ENCODE measurements around the gene FAM149A.

FAM149A gene

GRCh38 chr4:186104114-186104889 is at the start of gene FAM149A:
FAM149A (plus strand) TSS chr4:186104704.
- TF ChIP-seq ZNF133 (tag by site-specific recombination; IDR thresholded peaks at IDR 0.05) (no peak), ZBTB8A (tag by site-specific recombination; IDR thresholded peaks at IDR 0.05) (peak; percentile 46), SCRT1 (tag by site-specific recombination; IDR thresholded peaks at IDR 0.05; ENCODE audit: borderline replicate concordance) (peak; percentile 80; the same call in 1 of the 2 replicates), ZNF626 (tag by site-specific recombination; IDR thresholded peaks at IDR 0.05) (no peak), SCRT2 (tag by site-specific recombination; IDR thresholded peaks at IDR 0.05) (peak; percentile 81), SP2 (tag by site-specific recombination; IDR thresholded peaks at IDR 0.05) (peak; percentile 10; the same call in 1 of the 2 replicates), EGR2 (tag by site-specific recombination; IDR thresholded peaks at IDR 0.05; ENCODE audit: low read depth) (no peak), ZNF341 (tag by site-specific recombination; IDR thresholded peaks at IDR 0.05; ENCODE audit: low read depth) (peak; percentile 32; the same call in 1 of the 2 replicates), OVOL3 (tag by site-specific recombination; IDR thresholded peaks at IDR 0.05) (no peak), ZNF423 (tag by site-specific recombination; IDR thresholded peaks at IDR 0.05) (no peak), ZNF335 (tag by site-specific recombination; conservative IDR thresholded peaks at IDR 0.05) (0 out of 2 replicates have a peak, but pooled peaks have one; percentile 33), ZNF510 (tag by site-specific recombination; IDR thresholded peaks at IDR 0.05; ENCODE audit: insufficient replicate concordance) (no peak)
- TF ChIP-seq, protein P1, sequence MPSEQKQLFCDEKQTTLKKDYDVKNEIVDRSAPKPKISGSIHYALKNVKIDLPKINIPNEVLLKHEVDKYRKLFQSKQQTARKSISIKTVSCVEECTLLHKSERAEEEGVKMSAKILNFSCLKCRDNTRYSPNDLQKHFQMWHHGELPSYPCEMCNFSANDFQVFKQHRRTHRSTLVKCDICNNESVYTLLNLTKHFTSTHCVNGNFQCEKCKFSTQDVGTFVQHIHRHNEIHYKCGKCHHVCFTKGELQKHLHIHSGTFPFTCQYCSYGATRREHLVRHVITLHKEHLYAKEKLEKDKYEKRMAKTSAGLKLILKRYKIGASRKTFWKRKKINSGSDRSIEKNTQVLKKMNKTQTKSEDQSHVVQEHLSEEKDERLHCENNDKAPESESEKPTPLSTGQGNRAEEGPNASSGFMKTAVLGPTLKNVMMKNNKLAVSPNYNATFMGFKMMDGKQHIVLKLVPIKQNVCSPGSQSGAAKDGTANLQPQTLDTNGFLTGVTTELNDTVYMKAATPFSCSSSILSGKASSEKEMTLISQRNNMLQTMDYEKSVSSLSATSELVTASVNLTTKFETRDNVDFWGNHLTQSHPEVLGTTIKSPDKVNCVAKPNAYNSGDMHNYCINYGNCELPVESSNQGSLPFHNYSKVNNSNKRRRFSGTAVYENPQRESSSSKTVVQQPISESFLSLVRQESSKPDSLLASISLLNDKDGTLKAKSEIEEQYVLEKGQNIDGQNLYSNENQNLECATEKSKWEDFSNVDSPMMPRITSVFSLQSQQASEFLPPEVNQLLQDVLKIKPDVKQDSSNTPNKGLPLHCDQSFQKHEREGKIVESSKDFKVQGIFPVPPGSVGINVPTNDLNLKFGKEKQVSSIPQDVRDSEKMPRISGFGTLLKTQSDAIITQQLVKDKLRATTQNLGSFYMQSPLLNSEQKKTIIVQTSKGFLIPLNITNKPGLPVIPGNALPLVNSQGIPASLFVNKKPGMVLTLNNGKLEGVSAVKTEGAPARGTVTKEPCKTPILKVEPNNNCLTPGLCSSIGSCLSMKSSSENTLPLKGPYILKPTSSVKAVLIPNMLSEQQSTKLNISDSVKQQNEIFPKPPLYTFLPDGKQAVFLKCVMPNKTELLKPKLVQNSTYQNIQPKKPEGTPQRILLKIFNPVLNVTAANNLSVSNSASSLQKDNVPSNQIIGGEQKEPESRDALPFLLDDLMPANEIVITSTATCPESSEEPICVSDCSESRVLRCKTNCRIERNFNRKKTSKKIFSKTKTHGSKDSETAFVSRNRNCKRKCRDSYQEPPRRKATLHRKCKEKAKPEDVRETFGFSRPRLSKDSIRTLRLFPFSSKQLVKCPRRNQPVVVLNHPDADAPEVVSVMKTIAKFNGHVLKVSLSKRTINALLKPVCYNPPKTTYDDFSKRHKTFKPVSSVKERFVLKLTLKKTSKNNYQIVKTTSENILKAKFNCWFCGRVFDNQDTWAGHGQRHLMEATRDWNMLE (tag by site-specific recombination; conservative IDR thresholded peaks at IDR 0.05; ENCODE audit: low read depth): no peak
- H3K36me3 ChIP-seq (ENCODE audit: control insufficient read depth in 2 of 2, insufficient read depth in 1 of 2, low read length in 2 of 2): no peaks in the 10 kb centered on the region
- ChIA-PET POLR2A (no interaction called here), CTCF (interaction anchor here (1.2 kb wide), 1 partner anchor 28 kb away, joined by 4 read pairs; no protein-coding TSS in a partner anchor)
- no peaks in the 10 kb centered on the region for H3K9me3 ChIP-seq (ENCODE audit: control insufficient read depth, insufficient read depth, low read depth, low read length)
- H3K4me1 ChIP-seq (ENCODE audit: control insufficient read depth, insufficient read depth, low read length): peaks cover 3% of the 10 kb centered on the region; the same call in 1 of the 2 replicates
- peak within 1 kb of the TSS; percentile 38 for H3K4me3 ChIP-seq (ENCODE audit: low read depth, low read length)
- H3K27ac ChIP-seq (ENCODE audit: extremely low read depth, low read depth, low read length): peak within 1 kb of the TSS; percentile 64; the same call in 1 of the 2 replicates

DNA sequence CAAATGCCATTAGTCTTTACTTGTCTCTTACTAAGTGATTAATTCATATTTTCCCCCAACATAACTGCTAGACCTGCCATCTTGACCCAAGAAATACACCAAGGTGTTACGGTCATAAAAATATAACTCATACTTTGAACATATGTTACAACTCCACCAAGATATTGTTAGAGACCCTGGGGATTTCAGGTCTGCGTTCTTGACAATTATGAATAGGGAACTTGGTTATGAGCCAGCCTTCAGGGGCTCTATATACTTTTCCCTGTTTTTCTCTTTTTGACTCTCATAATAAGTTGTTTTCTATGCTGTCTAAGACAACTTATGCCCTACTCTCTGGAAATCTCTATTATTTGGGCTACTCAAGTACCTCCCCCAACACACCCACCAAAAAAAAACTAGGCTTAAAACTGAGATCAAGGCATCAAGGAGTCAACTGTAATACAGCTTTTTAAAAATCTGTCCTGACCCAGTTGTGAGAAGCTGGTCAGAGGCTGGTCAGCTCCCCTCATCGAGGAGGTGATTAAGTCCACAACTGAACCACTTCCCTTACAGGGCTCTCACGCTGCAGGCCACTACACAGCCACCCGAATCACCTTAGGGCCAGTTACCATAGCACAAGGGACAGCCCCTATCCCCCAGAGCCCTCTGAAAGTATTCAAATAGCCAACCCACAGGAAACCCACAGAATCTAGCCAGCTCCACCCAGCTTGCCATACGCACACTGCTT is 46.1 kb upstream of the FAM149A start:
- POLR2A ChIA-PET: no interaction called here
- H3K4me3 ChIP-seq (ENCODE audit: low read depth, low read length): no peak overlapping the region
- no peaks in the 10 kb centered on the region for H3K4me1 ChIP-seq (ENCODE audit: control insufficient read depth, insufficient read depth, low read length)
- H3K36me3 ChIP-seq (ENCODE audit: control insufficient read depth in 2 of 2, insufficient read depth in 1 of 2, low read length in 2 of 2): no peaks in the 10 kb centered on the region
- CTCF ChIA-PET: interaction anchor here (0.9 kb wide), 1 partner anchor 10 kb away, joined by 3 read pairs; no protein-coding TSS in a partner anchor
- H3K9me3 ChIP-seq (ENCODE audit: control insufficient read depth, insufficient read depth, low read depth, low read length): no peaks in the 10 kb centered on the region
- H3K27ac ChIP-seq (ENCODE audit: extremely low read depth, low read depth, low read length): no peak overlapping the region
- no peak for TF ChIP-seq SETDB1 (IDR thresholded peaks at IDR 0.05; ENCODE audit: insufficient read length, low read length)
- TF ChIP-seq ZNF133 (tag by site-specific recombination; IDR thresholded peaks at IDR 0.05): no peak
- TF ChIP-seq ZFP37 (tag by site-specific recombination; IDR thresholded peaks at IDR 0.05): no peak
- no peak for TF ChIP-seq ZNF175 (tag by site-specific recombination; IDR thresholded peaks at IDR 0.05)
- TF ChIP-seq KLF9 (tag by site-specific recombination; IDR thresholded peaks at IDR 0.05; ENCODE audit: low read depth): no peak
- TF ChIP-seq ZNF660 (tag by site-specific recombination; IDR thresholded peaks at IDR 0.05): no peak
- no peak for TF ChIP-seq ZNF561 (tag by site-specific recombination; IDR thresholded peaks at IDR 0.05; ENCODE audit: borderline replicate concordance)
- TF ChIP-seq PRDM6 (tag by site-specific recombination; IDR thresholded peaks at IDR 0.05): no peak
- TF ChIP-seq ZNF548 (tag by site-specific recombination; IDR thresholded peaks at IDR 0.05): no peak
- no peak for TF ChIP-seq ZSCAN4 (tag by site-specific recombination; IDR thresholded peaks at IDR 0.05)
- TF ChIP-seq HOXA7 (CRISPR knock-in tag; IDR thresholded peaks at IDR 0.05; ENCODE audit: borderline replicate concordance): no peak
- no peak for TF ChIP-seq FEZF1 (tag by site-specific recombination; IDR thresholded peaks at IDR 0.05)

All from HEK293 (cell line).